Stimulated activated CD8-positive, alpha-beta memory T cell treated with anti-CD3 and anti-CD28 coated beads, Interleukin-7, amount 100 ng/mL, for 24 hours (primary cell): ENCODE measurements around the gene TMEM88.

ENCODE experiments used
- DNase-seq: peaks from one replicate; pipeline ENCODE4 v3.0.0-alpha.2; 2020; ENCODE audit warnings: low read depth

The TMEM88 gene

DNA sequence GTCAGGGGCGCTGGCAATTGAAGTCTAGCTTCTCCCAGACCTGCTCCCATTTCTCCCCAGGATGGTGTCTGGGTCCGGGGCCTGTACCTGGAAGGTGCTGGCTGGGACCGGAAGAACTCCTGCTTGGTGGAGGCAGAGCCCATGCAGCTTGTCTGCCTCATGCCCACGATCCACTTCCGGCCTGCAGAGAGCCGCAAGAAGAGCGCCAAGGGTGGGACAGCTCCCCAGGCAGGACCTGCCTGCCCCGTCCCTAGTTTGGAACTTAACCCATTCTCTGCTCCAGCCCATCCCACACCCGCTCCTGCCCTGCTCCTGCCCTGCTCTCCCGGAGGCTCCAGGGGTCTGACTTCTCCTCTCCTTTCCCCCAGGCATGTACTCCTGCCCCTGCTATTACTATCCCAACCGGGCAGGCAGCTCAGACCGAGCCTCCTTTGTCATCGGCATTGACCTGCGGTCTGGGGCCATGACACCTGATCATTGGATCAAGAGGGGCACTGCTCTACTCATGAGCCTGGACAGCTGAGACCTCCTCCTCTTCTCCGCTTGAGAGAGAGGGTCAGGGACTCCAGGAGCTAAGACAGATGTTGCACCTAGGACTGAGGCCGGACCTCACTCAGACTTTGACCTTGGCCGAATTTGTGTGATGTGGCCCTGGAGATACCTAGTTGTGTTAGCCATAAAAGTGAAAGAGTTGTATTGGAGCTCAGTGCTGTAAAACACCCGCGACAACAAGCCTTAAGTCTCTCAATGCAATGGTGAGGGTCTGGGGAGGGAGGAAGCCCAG, 21.7 kb upstream of the TMEM88 start:
- no peak for DNase-seq

DNA sequence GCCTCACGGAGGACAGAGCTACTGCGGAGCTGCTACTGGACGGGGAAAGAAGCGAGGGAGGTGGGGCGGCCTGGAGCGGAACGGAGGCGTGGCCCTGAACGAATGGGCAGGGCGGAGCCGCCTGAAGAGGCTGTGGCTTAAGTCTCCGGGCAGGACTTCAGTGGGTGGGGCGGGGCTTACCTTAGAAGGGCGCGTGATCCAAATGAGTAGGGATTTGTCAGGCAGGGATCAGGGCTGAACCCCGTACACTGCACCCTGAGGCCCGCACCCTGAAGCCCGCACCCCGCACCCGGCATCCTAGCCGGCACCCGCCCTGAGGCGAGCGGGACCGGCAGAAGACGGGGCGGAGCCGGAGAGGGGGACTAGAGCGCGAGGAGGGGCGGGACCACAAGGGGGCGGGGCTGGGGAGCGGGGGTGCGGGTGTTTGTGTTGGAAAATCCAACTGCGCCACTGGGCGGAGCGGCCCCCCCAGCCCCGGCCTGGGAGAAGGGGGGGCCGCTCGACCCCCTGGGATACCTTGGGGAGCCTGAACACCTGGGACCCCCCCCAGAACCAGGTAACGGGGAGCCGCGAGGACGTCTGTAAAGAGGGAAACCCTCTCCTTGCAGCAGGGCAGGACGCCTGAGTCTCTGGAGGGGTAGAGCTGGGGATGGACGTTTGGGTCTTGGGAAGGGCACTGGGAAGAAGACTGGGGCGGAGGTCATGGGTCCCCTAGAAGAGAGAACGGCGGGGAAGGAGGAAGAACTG, 20.9 kb upstream of the TMEM88 start, which contains the start of gene KDM6B:
KDM6B (plus strand) TSS at position 423 of the 747 bp plus-strand sequence. CDS start 11,338 bp downstream, outside the sequence.
- no peak for DNase-seq

DNA sequence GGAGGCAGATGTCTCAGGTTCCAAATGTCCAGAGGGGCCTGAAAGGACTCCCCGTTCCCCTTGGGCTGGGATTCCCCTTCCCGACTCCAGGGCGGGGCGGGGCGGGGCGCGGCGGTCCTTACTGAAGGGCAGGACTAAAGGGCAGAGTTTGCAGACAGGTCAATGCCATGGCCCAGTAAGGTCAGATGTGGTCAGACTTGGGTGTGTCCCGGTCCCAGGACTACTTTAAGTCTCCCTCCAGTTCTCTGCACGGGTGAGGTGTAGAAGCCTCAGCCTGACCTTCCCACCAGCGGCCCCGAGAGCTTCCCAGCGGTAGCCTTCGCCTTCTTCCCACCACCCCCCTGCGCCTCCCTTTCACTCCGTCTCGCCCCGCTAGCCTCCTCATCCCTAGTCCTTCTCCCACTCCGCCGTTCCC, 20.3 kb upstream of the TMEM88 start:
- no peak for DNase-seq

GRCh38 chr17:7834957-7835813, 19.7 kb upstream of the TMEM88 start:
- DNase-seq = peak; percentile 76

DNA sequence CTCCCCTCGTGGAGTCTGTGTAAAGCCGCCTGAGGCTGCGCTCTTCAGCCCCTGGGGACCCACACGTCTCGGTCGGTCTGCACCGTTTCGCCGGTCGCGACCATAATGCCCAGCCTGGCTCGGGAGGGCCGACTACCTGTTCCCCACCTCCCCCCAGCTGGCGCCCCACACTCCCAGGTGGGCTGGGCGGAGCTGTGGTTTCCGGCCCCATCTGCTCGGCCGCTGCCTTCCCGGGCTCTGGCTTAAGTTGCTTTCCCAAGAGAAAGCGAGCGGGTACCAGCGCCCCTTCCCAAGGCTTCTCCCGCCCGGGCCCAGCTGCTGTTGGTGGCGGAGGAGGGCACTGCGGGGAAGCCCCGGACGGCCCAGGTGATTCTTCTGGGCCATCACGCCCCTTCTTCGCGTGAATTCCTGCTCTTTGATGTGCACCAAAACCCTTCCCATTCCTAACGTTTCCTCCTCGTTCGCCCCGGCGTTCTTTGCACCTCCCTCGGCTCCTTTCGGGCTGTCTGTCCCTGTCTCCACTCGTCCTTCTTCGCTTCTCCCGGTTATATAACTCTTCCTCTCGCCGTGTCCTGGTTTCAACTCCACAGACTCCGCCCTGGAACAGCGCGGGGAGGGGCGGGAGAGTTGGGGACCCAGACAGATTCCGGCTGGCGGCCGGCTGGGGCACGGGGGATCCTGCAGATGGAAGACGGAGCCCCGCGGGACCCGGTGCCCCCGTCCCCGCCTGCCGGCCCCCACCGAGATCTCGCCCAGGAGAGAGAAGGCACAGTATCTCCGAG, 18.9 kb upstream of the TMEM88 start:
- DNase-seq = no peak

DNA sequence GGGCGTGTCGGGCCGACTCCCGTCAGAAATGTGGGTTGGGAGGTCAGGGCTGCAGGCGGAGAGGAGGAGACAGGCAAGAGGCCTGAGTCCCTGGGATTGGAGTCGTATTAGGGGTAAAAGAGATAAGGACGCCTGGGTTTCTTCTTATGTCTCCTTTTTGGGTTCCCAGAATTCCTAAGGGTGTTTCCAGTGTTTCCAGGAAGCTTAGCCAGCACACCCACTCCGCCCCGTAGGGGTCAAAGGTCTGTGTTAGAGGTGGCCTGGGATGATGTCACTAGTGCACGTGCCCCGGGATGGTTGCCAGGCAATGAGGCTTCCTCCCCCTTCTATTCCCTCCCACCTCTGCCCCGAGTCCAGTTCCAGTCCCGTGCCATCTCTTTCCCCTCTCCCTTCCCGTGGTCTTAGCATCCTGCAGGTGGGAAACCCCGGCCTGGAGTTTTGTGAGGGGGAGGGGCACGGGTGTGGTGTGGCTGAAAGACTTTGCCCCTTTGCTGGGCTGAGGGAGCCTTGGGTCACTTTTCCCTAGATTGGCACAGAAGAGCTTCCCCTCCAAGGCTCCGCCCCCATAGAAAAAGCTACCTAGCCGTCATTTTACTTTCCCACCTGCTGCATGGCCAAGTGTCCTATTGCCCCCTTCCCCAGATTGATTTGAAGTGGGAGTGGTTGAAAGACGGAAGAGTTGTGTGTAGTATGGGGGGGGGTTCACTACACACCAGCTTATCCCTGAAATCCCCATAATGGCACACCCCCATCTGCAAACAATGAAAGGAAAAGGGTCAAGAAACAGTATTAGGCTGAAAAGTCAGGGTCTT, 18.1 kb upstream of the TMEM88 start:
- no peak for DNase-seq

DNA sequence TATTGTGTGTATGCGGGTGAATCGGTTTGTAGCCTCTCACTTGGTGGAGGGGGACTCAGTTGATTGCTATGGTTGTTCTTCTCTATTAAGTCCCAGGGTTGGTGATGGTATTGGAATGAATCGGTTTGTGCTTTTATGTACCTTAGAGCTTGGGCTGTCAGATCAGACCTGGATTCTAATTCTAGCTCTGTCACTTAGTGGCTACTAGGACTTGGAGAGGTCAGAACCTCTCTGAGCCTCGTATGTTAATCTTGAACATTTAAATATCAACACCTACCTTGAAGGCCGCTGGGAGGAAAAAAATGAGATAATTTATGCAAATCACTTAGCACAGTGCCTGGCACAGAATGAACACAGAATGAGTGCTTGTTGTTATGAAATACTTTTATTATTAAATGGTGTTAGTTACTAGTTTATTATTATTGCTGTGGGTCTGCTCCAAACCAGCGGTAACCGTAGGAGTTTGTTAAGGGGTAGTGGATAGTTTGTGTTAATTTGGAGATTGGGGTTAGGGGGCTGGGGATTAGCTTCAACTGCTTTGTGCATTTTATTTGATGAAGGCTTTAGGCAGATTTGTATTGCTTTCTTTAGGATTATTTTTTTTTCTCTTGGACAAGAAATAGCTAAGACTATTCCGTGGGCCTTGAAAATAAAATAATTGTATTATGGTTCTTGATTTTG, 17.3 kb upstream of the TMEM88 start:
- no peak for DNase-seq

DNA sequence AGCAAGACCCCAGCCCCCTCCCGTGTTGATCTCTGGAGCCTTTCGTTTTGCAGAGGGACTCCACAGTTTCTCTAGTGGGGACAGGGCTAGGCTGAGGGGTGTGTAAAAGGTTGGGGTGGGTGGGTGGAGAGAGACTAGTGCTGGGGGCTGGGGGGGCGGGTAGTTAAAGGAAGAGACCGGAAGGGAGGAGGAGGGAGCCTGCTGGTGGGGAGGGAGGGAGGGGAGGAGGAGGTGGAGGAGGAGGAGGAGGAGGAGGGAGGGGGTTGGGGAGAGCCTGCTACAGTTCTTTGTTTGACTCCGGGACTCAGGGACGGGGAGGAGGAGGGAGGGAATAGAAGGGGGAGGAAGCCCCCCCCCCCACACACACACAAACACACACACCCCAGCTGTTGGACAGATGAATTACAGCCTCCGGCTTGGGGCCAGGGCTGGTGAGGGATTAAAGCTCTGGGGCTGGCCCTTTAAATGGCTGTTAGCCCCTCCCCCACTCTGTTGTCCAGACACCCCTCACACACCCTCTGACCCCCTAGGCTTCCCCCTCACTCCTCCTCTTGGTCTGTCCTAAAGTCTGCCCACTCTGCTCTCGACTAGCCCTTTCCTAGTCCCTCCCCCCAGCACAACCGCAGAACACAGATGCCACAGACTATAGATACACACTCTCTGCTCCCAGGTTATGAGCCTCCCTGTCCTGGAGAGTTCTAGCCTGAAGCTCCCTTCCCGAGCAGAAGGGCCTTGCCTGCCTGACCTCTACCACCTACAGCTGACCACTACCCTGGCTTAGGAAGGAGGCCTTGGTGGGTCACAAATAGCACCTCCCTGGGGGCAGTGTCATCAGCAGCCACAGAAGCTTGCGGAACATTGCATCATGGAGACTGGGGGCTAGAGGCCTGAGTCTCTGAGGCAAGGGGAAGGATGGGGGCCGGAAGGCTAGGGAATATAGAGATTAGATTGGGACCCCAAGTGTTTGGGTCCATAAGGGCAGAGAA, 16.5 kb upstream of the TMEM88 start:
- no peak for DNase-seq

- no peak for DNase-seq
These were observed 15.5 kb upstream of the TMEM88 start for GRCh38 chr17:7839190-7839875.

- no peak for DNase-seq
These were observed 15.0 kb upstream of the TMEM88 start for GRCh38 chr17:7839876-7840261.

- no peak for DNase-seq
These were observed 14.4 kb upstream of the TMEM88 start for GRCh38 chr17:7840441-7840840.

DNA sequence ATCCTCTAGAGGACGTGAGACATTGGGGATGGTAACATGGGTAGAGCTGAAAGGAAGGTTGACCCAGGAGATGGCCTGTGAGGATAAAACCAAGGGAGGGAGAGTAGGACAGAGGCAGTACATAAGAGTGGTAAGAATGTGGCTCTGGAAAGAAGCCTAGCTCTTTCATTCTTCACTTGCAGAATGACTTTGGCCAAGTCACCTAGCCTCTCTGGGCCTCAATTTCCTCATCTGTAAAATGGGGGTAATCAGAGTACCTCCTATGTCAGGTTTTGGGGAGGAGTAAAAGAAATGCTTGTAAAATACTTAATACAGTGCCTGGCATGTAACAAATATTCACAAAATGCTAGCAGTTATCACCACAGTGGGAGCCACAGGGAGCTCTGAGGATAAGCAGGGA, 14.0 kb upstream of the TMEM88 start:
- DNase-seq = no peak

DNA sequence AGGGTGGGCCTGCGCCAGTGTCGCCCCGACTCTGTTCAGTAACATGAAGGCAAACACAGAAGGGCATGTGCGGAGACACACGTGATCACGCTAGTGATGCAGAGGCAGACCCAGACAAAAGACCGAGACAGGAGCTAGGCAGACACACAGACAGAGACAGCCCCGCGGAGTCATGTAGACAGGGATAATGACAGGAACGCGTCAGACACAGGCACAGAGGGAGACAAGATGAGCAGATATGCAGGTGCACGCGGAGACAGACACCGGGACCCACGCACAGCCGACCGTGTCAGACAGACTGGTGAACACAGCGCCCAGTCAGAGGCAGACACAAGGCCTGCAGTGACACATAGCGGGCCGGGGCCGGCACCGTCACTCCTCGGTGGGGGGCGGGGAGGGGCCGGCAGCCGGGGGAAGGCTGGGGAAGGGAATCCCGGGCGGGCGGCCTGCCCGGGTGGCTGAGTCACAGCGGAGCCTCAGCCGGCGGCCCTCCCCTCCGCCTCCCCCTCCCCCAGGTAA, 13.4 kb upstream of the TMEM88 start:
- peak; percentile 85 for DNase-seq

DNA sequence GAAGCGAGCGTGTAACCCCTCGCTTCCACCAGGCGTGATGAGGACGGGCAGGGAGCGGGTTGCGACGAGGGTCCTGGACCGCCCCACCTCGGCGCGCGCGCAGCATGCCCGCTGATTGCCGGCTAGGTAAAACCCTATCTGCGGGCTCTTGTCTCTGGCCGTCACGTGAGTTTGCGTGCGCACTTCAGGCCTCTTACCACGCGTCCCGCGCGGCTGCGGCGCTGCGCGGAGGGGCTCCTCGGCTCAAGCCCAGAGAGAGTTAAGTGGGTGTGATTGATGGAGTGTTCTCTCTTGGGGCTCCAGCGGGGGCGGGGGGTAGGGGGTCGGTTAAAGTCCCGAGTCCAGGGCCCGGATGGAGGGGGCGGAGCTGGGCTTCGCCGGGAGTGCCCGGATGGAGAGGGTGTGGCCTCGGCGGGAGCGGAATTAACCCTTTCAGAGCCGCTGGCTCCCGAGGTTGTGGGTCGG, 12.9 kb upstream of the TMEM88 start:
- peak; percentile 80 for DNase-seq

DNA sequence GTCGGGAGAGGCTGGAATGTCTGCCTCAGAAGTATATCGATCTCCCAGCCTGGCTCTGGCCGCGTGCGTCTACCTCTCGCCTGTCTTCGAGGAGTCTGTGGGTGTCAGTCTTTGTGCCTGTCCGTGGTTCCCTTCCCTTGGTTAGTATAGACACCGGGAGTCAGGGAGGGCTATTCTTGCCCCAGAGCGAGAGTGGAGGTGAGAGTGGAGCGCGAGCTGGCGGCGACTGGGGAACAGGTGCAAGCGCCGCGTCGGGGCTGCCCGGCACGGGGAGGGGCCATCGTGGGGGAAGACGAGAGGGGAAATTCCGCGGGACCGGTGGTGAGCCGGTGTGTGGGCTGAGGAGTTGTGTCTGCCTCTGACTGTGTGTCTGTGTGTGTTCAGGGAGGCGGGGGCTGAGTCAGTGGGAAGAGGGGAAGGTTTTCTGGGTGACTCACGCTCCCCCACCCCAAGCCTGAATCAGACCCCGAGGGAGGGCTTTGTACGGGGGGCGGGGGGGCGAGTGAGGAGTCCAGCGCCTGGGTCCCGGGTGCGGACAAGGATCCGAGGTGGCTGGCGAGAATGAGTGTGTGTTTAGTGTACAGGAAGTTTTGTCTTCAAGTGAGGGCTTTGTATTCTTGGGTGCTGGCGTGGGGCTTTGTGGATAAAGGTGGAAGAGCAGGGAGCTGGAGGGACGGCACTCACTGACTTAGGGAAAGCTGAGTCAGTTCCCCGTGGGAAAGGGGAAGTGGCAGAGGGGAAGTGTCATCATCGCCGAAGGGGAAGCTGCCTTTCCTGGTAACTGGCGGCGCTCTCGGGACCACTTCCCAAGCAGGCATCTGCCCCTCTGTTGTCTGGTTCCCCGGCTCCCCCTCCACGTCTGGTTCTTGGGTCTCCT, 12.2 kb upstream of the TMEM88 start:
- peak; percentile 91 for DNase-seq

DNA sequence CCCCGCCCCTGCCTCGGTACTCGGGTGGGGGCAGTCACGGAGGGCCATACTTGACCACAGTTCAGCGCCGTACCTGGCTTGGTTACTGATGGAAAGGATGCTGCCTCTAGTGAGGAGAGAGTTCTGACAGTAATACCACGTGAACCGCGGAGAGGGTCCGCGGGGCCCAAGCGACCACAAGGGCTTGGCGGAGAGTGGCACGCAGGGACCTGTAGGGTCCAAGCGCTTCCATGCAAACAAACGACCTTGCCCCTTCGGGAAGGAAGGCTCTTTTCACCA, 11.7 kb upstream of the TMEM88 start:
- DNase-seq = no peak
